HG03175 (cell line): ENCODE measurements around the gene ZKSCAN8.

Experiments used
- ATAC-seq: cut with Tn5 transposase; IDR thresholded peaks from one replicate; pipeline ENCODE4 v1.9.1; 2021; ENCODE audit warnings: mild to moderate bottlenecking, moderate library complexity; ENCODE audit not compliant: unreplicated experiment

The ZKSCAN8 gene

GRCh38 chr6:28206527-28206926, 64.8 kb downstream of the ZKSCAN8 start:
- no peak for ATAC-seq

- ATAC-seq, result no peak
Observed at GRCh38 chr6:28206928-28207509, 65.3 kb downstream of the ZKSCAN8 start.

GRCh38 chr6:28207510-28208110, 65.9 kb downstream of the ZKSCAN8 start:
- ATAC-seq, result peak; percentile 43

- no peak for ATAC-seq
Observed at GRCh38 chr6:28208111-28208659, 66.5 kb downstream of the ZKSCAN8 start.
